Calu3 (cell line): ENCODE results near the gene RALGPS2. TPM values are rescaled to one million over a fixed set of nuclear protein-coding genes. Genes with fewer than 3 reads are reported as not detected.

ENCODE experiments used
- BruUV-seq: library from RNA; stranded (reverse); fragments of 400-500 nt; replicated peaks from 2 replicates; lab custom pipeline; 2021; lab: Mats Ljungman, UMichigan
- CTCF ChIA-PET: fragments of 300-600 bp; sonication (Branson Sonifier 250); formaldehyde crosslinking; loops from one replicate; lab custom pipeline; 2022; ENCODE audit warnings: antibody characterized with exemption; lab: Charles Lee
- DNase-seq: peaks from one replicate; pipeline ENCODE4 v3.0.0; 2022
- H3K27ac Mint-ChIP-seq: one replicate; pipeline ENCODE4 v1.8.0; 2022; ENCODE audit warnings: mixed read lengths; ENCODE audit not compliant: unreplicated experiment
- H3K27me3 Mint-ChIP-seq: one replicate; pipeline ENCODE4 v1.8.0; 2022; ENCODE audit warnings: mixed read lengths; ENCODE audit not compliant: unreplicated experiment
- H3K36me3 Mint-ChIP-seq: one replicate; pipeline ENCODE4 v1.8.0; 2022; ENCODE audit warnings: mild to moderate bottlenecking, moderate library complexity, mixed read lengths; ENCODE audit not compliant: insufficient read depth, unreplicated experiment
- H3K4me1 Mint-ChIP-seq: one replicate; pipeline ENCODE4 v1.8.0; 2022; ENCODE audit warnings: mild to moderate bottlenecking, low read depth, mixed read lengths; ENCODE audit not compliant: unreplicated experiment
- H3K4me3 Mint-ChIP-seq: one replicate; pipeline ENCODE4 v1.8.0; 2022; ENCODE audit warnings: mild to moderate bottlenecking, low read depth, moderate library complexity, mixed read lengths; ENCODE audit not compliant: unreplicated experiment
- H3K9me3 Mint-ChIP-seq: one replicate; pipeline ENCODE4 v1.8.0; 2022; ENCODE audit warnings: low read depth, mixed read lengths; ENCODE audit not compliant: unreplicated experiment
- intact Hi-C: fragments of 100-400 bp; cut with micrococcal nuclease; formaldehyde crosslinking; loops from one replicate; pipeline ENCODE4 v1.10.0; 2022; ENCODE audit not compliant: unreplicated experiment
- total RNA-seq: library from RNA; stranded (reverse); gene quantifications from 2 replicates; pipeline ENCODE4 v1.2.3, GENCODE V29; 2022
- TF ChIP-seq, protein P1 (sequence below): fragments of 200-600 bp; IDR thresholded peaks from one replicate; pipeline ENCODE4 v1.8.0; 2022; ENCODE audit warnings: antibody characterized with exemption; ENCODE audit not compliant: unreplicated experiment

Gene RALGPS2
- total RNA-seq, 1 experiment from 2014 or later, result 47.6 TPM

- BruUV-seq, result no TSS peak
- DNase-seq, result no peak
- CTCF ChIA-PET, result no interaction called here
- no peak overlapping the region for H3K27ac Mint-ChIP-seq
- TF ChIP-seq, protein P1, sequence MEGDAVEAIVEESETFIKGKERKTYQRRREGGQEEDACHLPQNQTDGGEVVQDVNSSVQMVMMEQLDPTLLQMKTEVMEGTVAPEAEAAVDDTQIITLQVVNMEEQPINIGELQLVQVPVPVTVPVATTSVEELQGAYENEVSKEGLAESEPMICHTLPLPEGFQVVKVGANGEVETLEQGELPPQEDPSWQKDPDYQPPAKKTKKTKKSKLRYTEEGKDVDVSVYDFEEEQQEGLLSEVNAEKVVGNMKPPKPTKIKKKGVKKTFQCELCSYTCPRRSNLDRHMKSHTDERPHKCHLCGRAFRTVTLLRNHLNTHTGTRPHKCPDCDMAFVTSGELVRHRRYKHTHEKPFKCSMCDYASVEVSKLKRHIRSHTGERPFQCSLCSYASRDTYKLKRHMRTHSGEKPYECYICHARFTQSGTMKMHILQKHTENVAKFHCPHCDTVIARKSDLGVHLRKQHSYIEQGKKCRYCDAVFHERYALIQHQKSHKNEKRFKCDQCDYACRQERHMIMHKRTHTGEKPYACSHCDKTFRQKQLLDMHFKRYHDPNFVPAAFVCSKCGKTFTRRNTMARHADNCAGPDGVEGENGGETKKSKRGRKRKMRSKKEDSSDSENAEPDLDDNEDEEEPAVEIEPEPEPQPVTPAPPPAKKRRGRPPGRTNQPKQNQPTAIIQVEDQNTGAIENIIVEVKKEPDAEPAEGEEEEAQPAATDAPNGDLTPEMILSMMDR, result no peak
- H3K9me3 Mint-ChIP-seq, result no peaks in the 10 kb centered on the region
- H3K4me3 Mint-ChIP-seq, result no peak overlapping the region
- intact Hi-C loops, result no loop called here
- no peaks in the 10 kb centered on the region for H3K4me1 Mint-ChIP-seq
- no peaks in the 10 kb centered on the region for H3K36me3 Mint-ChIP-seq
- H3K27me3 Mint-ChIP-seq, result peaks cover 9% of the 10 kb centered on the region
Observed at GRCh38 chr1:178938101-178938958, 213.3 kb downstream of the RALGPS2 start.

- peaks cover 2% of the 10 kb centered on the region for H3K9me3 Mint-ChIP-seq
- no TSS peak for BruUV-seq
- no peak for DNase-seq
- H3K27me3 Mint-ChIP-seq, result peaks cover 9% of the 10 kb centered on the region
- H3K4me1 Mint-ChIP-seq, result no peaks in the 10 kb centered on the region
- CTCF ChIA-PET, result no interaction called here
- TF ChIP-seq, protein P1, result no peak
- H3K27ac Mint-ChIP-seq, result no peak overlapping the region
- no peaks in the 10 kb centered on the region for H3K36me3 Mint-ChIP-seq
- intact Hi-C loops, result no loop called here
- no peak overlapping the region for H3K4me3 Mint-ChIP-seq
Observed at GRCh38 chr1:178938959-178939317, 213.9 kb downstream of the RALGPS2 start.

DNA sequence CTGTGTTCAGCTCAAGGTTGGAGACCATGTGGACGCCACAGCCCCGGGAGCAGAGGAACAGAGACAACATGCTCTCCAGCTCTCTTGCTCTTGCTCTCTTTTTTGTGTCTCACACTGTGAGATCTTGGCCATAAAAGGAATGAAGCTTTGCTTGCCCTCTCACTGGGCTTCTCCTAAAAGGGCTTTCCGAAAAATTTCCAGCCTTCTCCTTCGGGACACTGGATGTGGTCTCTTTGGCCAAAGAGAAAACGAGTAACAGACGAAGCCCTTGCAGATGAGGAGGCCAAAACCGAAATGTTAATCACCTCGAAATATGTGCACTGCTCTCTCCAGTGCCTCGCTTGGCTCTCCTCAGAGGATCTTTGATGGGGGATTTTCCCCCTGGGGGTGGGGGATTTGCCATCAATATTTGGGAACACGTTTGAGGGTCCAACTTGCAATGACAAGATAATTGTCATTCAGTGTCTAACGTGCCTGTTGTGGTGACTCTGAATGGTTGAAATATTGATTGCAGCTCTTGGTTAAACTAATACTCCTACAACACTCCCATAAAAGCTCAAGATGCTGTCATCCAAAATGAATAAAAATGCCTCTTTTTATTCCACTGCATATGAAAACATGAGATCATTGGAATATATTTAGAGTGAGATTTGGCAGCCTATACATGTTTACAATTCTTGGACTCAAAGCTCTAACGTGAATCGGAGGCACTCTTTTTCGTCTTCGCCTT is 214.5 kb downstream of the RALGPS2 start:
- CTCF ChIA-PET, result no interaction called here
- no TSS peak for BruUV-seq
- no peak overlapping the region for H3K4me3 Mint-ChIP-seq
- H3K27me3 Mint-ChIP-seq, result peaks cover 9% of the 10 kb centered on the region
- intact Hi-C loops, result no loop called here
- H3K36me3 Mint-ChIP-seq, result no peaks in the 10 kb centered on the region
- H3K27ac Mint-ChIP-seq, result no peak overlapping the region
- no peak for DNase-seq
- TF ChIP-seq, protein P1, result no peak
- H3K9me3 Mint-ChIP-seq, result peaks cover 2% of the 10 kb centered on the region
- no peaks in the 10 kb centered on the region for H3K4me1 Mint-ChIP-seq

- no peak overlapping the region for H3K27ac Mint-ChIP-seq
- H3K36me3 Mint-ChIP-seq, result no peaks in the 10 kb centered on the region
- H3K4me1 Mint-ChIP-seq, result no peaks in the 10 kb centered on the region
- BruUV-seq, result no TSS peak
- H3K27me3 Mint-ChIP-seq, result peaks cover 9% of the 10 kb centered on the region
- no peak for DNase-seq
- intact Hi-C loops, result no loop called here
- no peak overlapping the region for H3K4me3 Mint-ChIP-seq
- peaks cover 2% of the 10 kb centered on the region for H3K9me3 Mint-ChIP-seq
- CTCF ChIA-PET, result no interaction called here
- TF ChIP-seq, protein P1, result no peak
Observed at GRCh38 chr1:178940068-178940765, 215.2 kb downstream of the RALGPS2 start.
